Lower lobe of right lung (tissue), 2 donors: ENCODE results near the gene RGL3. TPM values are rescaled to one million over a fixed set of nuclear protein-coding genes. Genes with fewer than 3 reads are reported as not detected.

Source experiments
- ATAC-seq, 2 donors: fragments of 200-7000 bp; cut with Tn5 transposase; one replicate each; pipeline ENCODE4 v1.9.1; 2020 to 2022; ENCODE audit warnings: mild to moderate bottlenecking in 2 of 2, moderate library complexity in 2 of 2
- DNase-seq: peaks from one replicate; pipeline ENCODE4 v3.0.0-alpha.2; 2020
- H3K27ac ChIP-seq: fragments of 200-600 bp; one replicate; pipeline ENCODE4 v1.8.0; 2022
- H3K27me3 ChIP-seq: fragments of 200-600 bp; one replicate; pipeline ENCODE4 v1.8.0; 2022; ENCODE audit warnings: low read depth
- H3K36me3 ChIP-seq: fragments of 200-600 bp; one replicate; pipeline ENCODE4 v1.8.0; 2022; ENCODE audit warnings: mild to moderate bottlenecking
- H3K4me1 ChIP-seq: fragments of 200-600 bp; one replicate; pipeline ENCODE4 v1.8.0; 2022
- H3K4me3 ChIP-seq: fragments of 200-600 bp; one replicate; pipeline ENCODE4 v1.8.0; 2022; ENCODE audit warnings: mild to moderate bottlenecking
- H3K9me3 ChIP-seq: fragments of 200-600 bp; one replicate; pipeline ENCODE4 v1.8.0; 2022
- CTCF ChIP-seq: fragments of 200-600 bp; IDR thresholded peaks from one replicate; pipeline ENCODE4 v1.8.0; 2022; ENCODE audit warnings: antibody characterized with exemption, mild to moderate bottlenecking
- intact Hi-C: fragments of 100-400 bp; cut with DNase I; formaldehyde crosslinking; loops from one replicate; pipeline ENCODE4 v1.11.0; 2022
- total RNA-seq: library from RNA; stranded (reverse); fragmentation: NEBNext Ultra II Directional; extraction: Animal tissue kit (Norgen Biotek cat#: 25700); gene quantifications from one replicate; pipeline ENCODE4 v1.2.1, GENCODE V29; 2021
- donor health status: DM: no; HTN: yes; CAD: no; lungs with severe emphysema.

The RGL3 gene
- total RNA-seq, 1 donor from 2014 or later, result 55.8 TPM

GRCh38 chr19:11387162-11388034 is 31.7 kb downstream of the RGL3 start:
- no peak for TF ChIP-seq CTCF

GRCh38 chr19:11384778-11385129 is 34.4 kb downstream of the RGL3 start:
- no peak for TF ChIP-seq CTCF
- Histone ChIP-seq H3K27ac (no peak overlapping the region), H3K9me3 (no peaks in the 10 kb centered on the region), H3K27me3 (peaks cover 9% of the 10 kb centered on the region), H3K4me1 (peaks cover 57% of the 10 kb centered on the region), H3K4me3 (no peak overlapping the region), H3K36me3 (no peaks in the 10 kb centered on the region)
- ATAC-seq, result no peak
- no peak for DNase-seq
- intact Hi-C loops, result no loop called here

More at GRCh38 chr19:11387162-11388034, 31.7 kb downstream of the RGL3 start:
- H3K27ac ChIP-seq, result peak overlapping the region; percentile 51
- intact Hi-C loops, result no loop called here
- no peaks in the 10 kb centered on the region for H3K36me3 ChIP-seq
- DNase-seq (no peak), ATAC-seq (peak in 1 of 2 donors; percentile 19)
- peaks cover 8% of the 10 kb centered on the region for H3K27me3 ChIP-seq
- H3K9me3 ChIP-seq, result peaks cover 3% of the 10 kb centered on the region
- peaks cover 38% of the 10 kb centered on the region for H3K4me1 ChIP-seq
- H3K4me3 ChIP-seq, result no peak overlapping the region

GRCh38 chr19:11383706-11384048 is 35.4 kb downstream of the RGL3 start:
- intact Hi-C loops, result no loop called here
- Histone ChIP-seq H3K36me3 (peaks cover 1% of the 10 kb centered on the region), H3K4me3 (peak overlapping the region; percentile 61), H3K9me3 (no peaks in the 10 kb centered on the region), H3K27ac (peak overlapping the region; percentile 56), H3K4me1 (peaks cover 57% of the 10 kb centered on the region), H3K27me3 (peaks cover 9% of the 10 kb centered on the region)
- ATAC-seq (no peak), DNase-seq (no peak)
- no peak for TF ChIP-seq CTCF

- peaks cover 7% of the 10 kb centered on the region for H3K36me3 ChIP-seq
- DNase-seq (peak; percentile 82), ATAC-seq (peak; percentile 48 to 50)
- intact Hi-C loops, result no loop called here
- H3K9me3 ChIP-seq, result no peaks in the 10 kb centered on the region
- peaks cover 63% of the 10 kb centered on the region for H3K4me1 ChIP-seq
- H3K27ac ChIP-seq, result peak overlapping the region; percentile 56
- H3K4me3 ChIP-seq, result peak overlapping the region; percentile 61
- H3K27me3 ChIP-seq, result peaks cover 9% of the 10 kb centered on the region
- peak; percentile 63 for TF ChIP-seq CTCF
These were observed 36.0 kb downstream of the RGL3 start for GRCh38 chr19:11382898-11383705.

GRCh38 chr19:11380653-11381537 is 38.2 kb downstream of the RGL3 start:
- Histone ChIP-seq H3K36me3 (peaks cover 12% of the 10 kb centered on the region), H3K27ac (peak overlapping the region; percentile 90), H3K4me3 (peak overlapping the region; percentile 76), H3K4me1 (peaks cover 70% of the 10 kb centered on the region), H3K27me3 (peaks cover 9% of the 10 kb centered on the region), H3K9me3 (no peaks in the 10 kb centered on the region)
- DNase-seq, result peak; percentile 95
- intact Hi-C loops, result no loop called here
- TF ChIP-seq CTCF, result peak; percentile 84
- peak; percentile 89 to 92 for ATAC-seq
